GM21723 (cell line): ENCODE measurements around the gene RAP1GAP2.
A peak's percentile ranks its signal among the peaks of the same experiment; 100 is the strongest.
"Not testable (repeated sequence)": the region's sequence is repeated elsewhere in the genome, so short reads cannot be mapped to it uniquely, and the experiment has no call there.

Source experiments
- ATAC-seq: cut with Tn5 transposase; IDR thresholded peaks from one replicate; pipeline ENCODE4 v1.9.1; 2021; ENCODE audit warnings: mild to moderate bottlenecking, moderate library complexity; ENCODE audit not compliant: unreplicated experiment

Gene RAP1GAP2

DNA sequence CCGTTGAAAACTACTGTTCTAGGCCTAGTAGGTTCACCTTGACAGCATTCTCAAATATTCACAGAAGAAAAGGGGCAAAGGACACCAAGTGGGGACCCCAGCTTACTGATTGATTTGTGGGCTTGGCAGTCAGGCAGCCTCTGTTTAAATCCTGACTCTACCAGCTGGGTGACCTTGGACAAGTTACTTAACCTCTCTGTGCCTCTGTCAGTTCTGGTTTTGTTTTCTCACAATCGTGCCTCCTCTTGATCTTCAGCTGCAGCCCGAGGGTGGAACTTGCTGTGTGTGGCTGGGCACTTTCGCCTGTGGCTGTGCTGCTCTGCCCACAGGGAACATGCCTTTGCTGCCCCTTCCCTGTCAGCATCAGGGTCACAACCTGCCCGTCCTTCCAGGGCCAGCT lies 17.8 kb downstream of the RAP1GAP2 start:
- peak; percentile 27 for ATAC-seq

DNA sequence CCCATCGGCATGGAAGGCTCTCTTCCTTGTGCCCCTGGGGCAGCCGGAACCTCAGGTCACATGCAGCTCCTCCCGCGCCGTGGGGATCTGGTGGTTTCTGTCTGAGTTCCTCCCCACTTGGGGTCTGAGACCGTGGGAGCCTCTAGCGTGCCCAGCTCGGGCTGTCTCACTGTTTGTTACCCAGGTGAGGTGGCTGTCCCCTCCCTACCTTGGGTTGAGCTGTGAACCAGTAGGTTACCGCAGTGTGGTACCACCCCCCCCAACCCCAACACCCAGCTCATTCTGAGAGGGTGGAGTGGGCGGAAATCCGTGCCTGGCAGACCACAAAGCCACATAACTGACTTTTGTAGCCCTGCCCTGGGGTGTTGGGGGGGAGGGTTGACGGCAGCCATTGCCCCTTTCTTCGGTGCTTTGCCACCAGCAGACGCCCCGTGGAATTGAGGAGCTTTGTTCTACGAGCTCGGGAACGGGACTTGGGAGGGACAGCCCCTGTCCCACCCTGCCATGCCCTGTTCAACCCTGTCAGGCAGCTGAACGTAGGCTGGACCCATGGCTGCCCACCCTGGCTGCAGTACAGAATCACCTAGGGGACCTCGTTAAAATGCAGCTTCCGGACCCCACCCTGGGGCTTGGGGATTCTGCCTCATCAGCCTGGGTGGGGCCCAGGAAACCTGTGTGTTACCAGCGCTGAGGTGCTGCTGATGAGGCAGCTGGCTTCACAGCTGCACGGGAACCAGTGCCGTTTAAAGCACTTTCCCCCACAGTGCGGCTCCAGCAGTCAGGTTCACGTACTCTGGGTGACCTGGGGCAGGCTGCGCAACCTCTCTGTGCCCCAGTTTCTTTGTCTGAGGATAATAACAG lies 18.5 kb downstream of the RAP1GAP2 start:
- peak; percentile 60 for ATAC-seq

- ATAC-seq: no peak
These were observed 19.5 kb downstream of the RAP1GAP2 start for GRCh38 chr17:2815781-2816185.

- no peak for ATAC-seq
These were observed 20.4 kb downstream of the RAP1GAP2 start for GRCh38 chr17:2816688-2817087.

DNA sequence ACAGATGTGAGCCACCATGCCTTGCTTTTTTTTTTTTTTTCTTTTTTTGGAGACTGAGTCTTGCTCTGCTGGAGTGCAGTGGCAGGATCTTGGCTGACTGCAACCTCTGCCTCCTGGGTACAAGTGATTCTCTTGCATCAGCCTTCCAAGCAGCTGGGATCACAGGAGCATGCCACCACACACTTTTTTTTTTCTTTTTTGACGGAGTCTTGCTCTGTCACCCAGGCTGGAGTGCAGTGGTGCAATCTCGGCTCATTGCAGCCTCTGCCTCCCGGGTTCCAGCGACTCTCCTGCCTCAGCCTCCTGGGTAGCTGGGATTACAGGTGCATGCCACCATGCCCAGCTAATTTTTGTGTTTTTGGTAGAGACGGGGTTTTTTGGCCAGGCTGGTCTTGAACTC lies 23.1 kb downstream of the RAP1GAP2 start:
- not testable (repeated sequence) for ATAC-seq

DNA sequence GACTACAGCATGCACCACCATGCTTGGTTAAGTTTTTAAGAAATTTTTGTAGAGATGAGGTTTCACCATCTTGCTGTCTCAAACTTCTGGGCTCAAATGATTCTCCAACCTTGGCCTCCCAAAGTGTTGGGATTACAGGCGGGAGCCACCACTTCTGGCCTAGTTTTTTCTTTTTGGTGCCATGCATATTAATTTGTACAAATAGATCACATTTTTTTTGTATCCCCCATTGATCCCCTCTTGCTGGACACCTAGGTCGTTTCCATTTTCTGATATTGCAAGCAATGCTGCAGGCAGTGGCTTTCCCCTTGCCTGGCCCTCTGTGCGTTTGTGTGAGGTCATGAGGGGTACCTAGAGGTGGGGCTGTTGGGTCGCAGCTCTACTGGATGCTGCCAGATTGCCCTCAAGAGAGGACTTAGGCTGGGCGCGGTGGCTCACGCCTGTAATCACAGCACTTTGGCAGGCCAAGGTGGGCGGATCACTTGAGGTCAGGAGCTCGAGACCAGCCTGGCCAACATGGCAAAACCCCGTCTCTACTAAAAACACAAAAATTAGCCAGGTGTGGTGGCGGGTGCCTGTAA lies 23.8 kb downstream of the RAP1GAP2 start:
- ATAC-seq: no peak

DNA sequence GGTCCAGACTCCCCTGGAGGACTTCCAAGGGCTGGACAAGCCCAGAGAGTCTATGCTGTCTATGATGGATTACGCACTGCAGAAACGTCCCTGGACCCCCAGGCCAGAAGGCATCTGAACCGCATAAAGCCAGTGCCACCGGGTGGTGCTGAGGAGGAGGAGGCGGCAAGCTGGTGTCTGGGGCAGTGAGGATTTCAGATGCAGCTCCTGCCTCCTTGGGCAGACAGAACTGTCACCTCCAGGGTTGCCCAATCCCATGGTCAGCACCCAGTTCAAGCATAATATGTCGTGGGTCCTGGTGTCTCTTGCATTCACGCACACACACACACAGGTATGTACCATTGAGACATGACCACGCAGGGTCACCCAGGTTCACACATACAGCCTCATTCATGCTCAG lies 25.6 kb downstream of the RAP1GAP2 start:
- ATAC-seq: no peak

GRCh38 chr17:2822358-2822757 lies 26.1 kb downstream of the RAP1GAP2 start:
- ATAC-seq: no peak

DNA sequence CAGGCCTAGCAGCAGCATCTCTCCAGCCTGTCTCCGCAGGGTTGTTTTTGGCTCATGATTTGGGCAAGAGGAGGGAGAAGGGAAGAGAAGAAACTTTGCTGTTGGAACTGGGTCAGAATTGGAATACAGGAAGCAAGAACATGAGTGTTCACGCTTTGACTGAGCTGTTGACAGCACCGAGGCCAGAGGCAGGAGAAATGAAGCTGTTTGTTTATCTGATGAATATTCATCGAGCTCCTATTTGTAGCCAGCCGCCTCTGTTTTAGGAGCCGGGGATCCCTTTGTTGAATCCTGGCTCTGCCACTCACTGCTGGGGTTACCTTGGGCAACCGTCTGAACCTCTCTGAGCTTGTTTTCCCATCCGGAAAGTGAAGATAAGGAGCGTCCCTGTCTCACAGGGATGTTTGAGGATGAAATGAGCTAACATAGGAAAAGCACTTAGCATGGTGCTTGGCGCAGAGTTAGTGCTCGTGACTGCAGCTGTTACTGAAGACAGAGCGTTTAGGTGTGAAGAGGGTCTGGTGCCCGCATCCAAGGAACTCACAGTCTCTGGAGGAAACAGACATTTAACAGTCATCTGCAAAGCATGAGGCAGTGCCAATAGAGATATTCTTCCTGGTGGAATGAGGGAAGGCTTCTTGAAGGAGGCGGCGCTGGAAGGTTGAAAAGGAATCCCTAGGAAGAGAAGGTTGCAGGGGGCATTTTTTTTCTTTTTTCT lies 29.2 kb downstream of the RAP1GAP2 start:
- ATAC-seq: no peak

GRCh38 chr17:2828397-2829038 lies 32.3 kb downstream of the RAP1GAP2 start:
- ATAC-seq: peak; percentile 54

GRCh38 chr17:2830678-2831077 lies 34.4 kb downstream of the RAP1GAP2 start:
- ATAC-seq: no peak

DNA sequence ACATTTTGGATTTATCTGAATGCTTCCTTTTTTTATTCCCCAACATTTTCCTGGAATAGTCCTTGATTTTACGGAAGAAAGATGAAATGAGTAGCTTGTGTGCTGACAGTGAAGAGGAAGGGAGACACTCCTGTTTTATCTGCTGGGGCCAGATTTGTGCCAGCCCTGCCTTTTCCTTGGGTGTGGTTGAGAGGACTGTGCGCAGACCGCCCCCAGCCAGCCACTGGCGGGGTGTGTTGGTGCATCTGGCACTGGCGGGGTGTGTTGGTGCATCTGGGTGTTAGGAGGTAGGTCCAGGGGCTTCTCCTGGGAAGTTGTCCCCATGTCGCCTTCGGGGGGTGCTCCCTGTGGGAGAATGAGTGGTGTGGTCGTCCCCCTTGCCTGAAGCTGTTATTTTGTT lies 39.5 kb downstream of the RAP1GAP2 start:
- ATAC-seq: no peak

DNA sequence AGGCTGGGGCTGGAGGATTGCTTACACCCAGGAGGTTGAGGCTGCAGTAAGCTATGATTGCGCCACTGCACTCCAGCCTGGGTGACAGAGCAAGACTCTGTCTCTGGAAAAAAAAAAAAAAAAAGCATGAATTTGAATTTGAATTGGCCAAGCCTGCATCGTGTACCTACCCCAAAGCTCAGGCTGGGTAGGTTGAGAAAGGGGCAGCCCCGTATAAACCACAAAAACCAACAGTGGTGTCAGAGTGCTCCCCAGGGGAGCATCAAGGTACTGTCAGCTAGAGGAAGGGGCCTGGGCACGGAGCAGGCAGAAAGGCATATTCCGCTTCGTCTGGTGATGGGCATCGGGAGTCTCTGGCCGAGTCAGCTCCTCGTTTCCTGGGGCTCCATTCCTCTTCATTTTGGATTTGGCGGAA lies 40.9 kb downstream of the RAP1GAP2 start:
- ATAC-seq: no peak

GRCh38 chr17:2841606-2842005 lies 45.4 kb downstream of the RAP1GAP2 start:
- no peak for ATAC-seq

DNA sequence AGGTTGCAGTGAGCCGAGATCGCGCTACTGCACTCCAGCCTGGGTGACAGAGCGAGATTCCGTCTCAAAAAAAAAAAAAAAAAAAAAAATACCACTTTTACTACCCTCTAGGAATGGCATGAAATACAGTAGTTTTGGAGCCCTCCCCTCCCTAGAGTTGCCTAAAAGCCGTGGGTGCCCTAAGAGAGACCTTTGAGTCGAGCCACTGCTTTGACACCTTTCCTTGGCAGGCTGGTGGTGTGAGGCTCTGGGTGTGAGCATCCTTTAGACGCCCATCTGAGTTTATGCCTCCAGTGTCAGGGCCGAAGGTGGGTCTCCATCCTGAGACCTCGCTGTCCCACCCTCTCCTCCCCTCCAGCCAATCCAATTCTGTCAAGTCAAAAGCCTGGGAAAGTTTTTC lies 46.2 kb downstream of the RAP1GAP2 start:
- no peak for ATAC-seq

DNA sequence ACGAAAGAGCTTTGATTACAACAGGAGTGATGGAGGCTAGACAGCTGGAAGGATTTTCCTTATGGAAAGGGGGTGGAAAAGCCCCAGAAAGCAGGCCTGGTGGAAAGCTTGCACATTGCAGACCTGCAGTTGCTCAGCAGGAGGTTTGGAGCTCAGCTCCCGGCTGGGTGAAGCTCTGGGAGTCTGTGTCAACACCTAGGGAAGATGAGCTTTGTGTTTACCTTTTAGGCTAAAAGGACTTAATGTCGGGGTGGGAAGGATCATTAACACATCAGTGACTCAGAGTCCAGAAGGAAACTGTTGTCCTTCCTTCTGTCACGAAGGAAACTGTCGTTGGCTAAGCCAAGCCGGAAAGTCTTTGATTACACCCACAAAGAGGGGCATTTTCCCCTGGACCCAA lies 48.2 kb downstream of the RAP1GAP2 start:
- ATAC-seq: no peak

GRCh38 chr17:2847381-2848333 lies 51.4 kb downstream of the RAP1GAP2 start:
- no peak for ATAC-seq

DNA sequence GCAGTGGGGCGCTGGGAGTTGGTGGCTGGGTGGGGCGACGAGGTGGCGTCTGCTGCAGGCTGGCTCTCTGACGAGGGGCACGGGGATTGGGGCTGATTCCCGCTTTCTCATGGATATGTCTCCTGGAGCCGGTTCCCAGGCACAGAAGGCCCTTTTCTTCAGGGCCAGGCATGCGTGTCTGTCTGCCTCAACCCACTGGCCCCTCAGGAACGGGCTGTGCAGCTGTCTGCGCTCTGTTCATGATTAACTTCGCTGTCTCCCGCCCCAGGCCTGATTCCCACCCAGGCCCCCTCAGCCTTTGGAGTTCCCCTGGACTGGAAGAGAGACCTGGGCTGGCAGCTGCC lies 53.1 kb downstream of the RAP1GAP2 start:
- ATAC-seq: no peak

DNA sequence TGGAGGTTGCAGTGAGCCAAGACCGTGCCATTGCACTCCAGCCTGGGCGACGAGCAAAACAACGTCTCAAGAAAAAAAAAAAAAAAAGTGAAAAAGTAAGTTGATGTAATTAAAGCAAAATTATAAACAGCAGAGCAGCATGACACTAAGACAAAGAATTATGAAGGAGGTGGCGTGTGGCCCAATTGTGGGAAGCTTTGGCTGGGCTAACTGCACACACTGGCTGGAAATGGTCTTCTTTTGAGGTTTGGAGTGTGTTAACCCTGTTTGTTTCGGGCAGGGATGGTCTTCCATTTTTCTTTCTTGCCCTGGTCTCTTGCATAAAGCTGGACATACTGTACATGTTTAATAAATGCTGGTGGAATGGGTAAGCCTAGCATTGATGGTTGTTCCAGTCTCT lies 54.8 kb downstream of the RAP1GAP2 start:
- ATAC-seq: no peak

GRCh38 chr17:2851615-2852014 lies 55.4 kb downstream of the RAP1GAP2 start:
- no peak for ATAC-seq
